MCF 10A (cell line): ENCODE data around the gene SERPINA1. TPM values are rescaled to one million over a fixed set of nuclear protein-coding genes. Genes with fewer than 3 reads are reported as not detected.

ENCODE experiments used
- BruUV-seq: library from RNA; stranded (reverse); fragments of 400-500 nt; replicated peaks from 2 replicates; lab custom pipeline; 2021; lab: Mats Ljungman, UMichigan
- CTCF ChIA-PET: fragments of 300-600 bp; sonication (Branson Sonifier 250); formaldehyde crosslinking; extraction: SDS; loops from one replicate; lab custom pipeline; 2021; ENCODE audit warnings: antibody characterized with exemption, inconsistent platforms; lab: Yijun Ruan, JAX
- POLR2A ChIA-PET: fragments of 300-600, 350-650 bp; sonication (Branson Sonifier 250); formaldehyde crosslinking; extraction: SDS; loops from one replicate; lab custom pipeline; 2020; ENCODE audit warnings: antibody characterized with exemption, inconsistent platforms; lab: Yijun Ruan, JAX
- DNase-seq: peaks from one replicate; pipeline ENCODE4 v3.0.0-alpha.2; 2018; ENCODE audit not compliant: unreplicated experiment
- H3K27ac Mint-ChIP-seq: one replicate; pipeline ENCODE4 v1.8.0; 2022; ENCODE audit warnings: mild to moderate bottlenecking, low read depth, mixed read lengths; ENCODE audit not compliant: unreplicated experiment
- H3K27me3 Mint-ChIP-seq: one replicate; pipeline ENCODE4 v1.8.0; 2022; ENCODE audit warnings: mixed read lengths; ENCODE audit not compliant: insufficient read depth, unreplicated experiment
- H3K36me3 Mint-ChIP-seq: one replicate; pipeline ENCODE4 v1.8.0; 2022; ENCODE audit warnings: mild to moderate bottlenecking, moderate library complexity, mixed read lengths; ENCODE audit not compliant: insufficient read depth, unreplicated experiment
- H3K4me1 Mint-ChIP-seq: one replicate; pipeline ENCODE4 v1.8.0; 2022; ENCODE audit warnings: mixed read lengths; ENCODE audit not compliant: insufficient read depth, unreplicated experiment
- H3K4me3 Mint-ChIP-seq: one replicate; pipeline ENCODE4 v1.8.0; 2022; ENCODE audit warnings: mild to moderate bottlenecking, moderate library complexity, mixed read lengths; ENCODE audit not compliant: unreplicated experiment
- H3K9me3 Mint-ChIP-seq: one replicate; pipeline ENCODE4 v1.8.0; 2022; ENCODE audit warnings: mixed read lengths; ENCODE audit not compliant: unreplicated experiment
- CTCF ChIP-seq: fragments of 200-600 bp; IDR thresholded peaks from one replicate; pipeline ENCODE4 v1.8.0; 2022; ENCODE audit warnings: antibody characterized with exemption, mild to moderate bottlenecking; ENCODE audit not compliant: unreplicated experiment
- intact Hi-C: fragments of 100-400 bp; cut with micrococcal nuclease; formaldehyde crosslinking; loops from 2 replicates; pipeline ENCODE4 v1.14.1; 2022
- total RNA-seq: library from RNA; stranded (reverse); gene quantifications from 2 replicates; pipeline ENCODE4 v1.2.3, GENCODE V29; 2022

Gene SERPINA1
- total RNA-seq, 1 experiment from 2014 or later: 42.5 TPM

- no peak for DNase-seq
- intact Hi-C loops: no loop called here
- ChIA-PET CTCF (interaction anchor here (0.7 kb wide), 1 partner anchor 330 kb away, joined by 3 read pairs; no protein-coding TSS in a partner anchor), POLR2A (no interaction called here)
- TF ChIP-seq CTCF: no peak
- BruUV-seq: no TSS peak
- H3K27ac Mint-ChIP-seq: no peak overlapping the region
- H3K4me3 Mint-ChIP-seq: no peak overlapping the region
- H3K9me3 Mint-ChIP-seq: no peaks in the 10 kb centered on the region
- H3K36me3 Mint-ChIP-seq: no peaks in the 10 kb centered on the region
- H3K27me3 Mint-ChIP-seq: no peaks in the 10 kb centered on the region
- peaks cover 3% of the 10 kb centered on the region for H3K4me1 Mint-ChIP-seq
These were observed 22.8 kb downstream of the SERPINA1 start for GRCh38 chr14:94365624-94366023.

DNA sequence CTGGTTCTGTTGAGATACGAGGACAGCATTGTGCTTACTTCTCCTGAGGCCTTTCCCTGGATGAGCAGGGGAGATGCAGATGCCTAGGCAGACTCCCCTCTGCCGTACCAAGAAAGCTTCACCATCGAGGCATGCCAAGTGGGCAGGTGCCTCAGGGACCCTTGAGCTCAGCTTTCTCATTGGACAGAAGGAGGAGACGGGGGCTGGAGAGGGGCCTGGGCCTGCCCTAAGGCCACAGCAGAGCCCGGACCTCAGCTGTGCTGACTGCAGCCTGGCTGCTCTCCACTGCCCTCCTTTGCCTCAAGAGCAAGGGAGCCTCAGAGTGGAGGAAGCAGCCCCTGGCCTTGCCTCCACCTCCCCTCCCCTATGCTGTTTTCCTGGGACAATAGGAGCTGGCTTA, 23.4 kb downstream of the SERPINA1 start:
- DNase-seq: no peak
- Mint-ChIP-seq H3K27me3 (no peaks in the 10 kb centered on the region), H3K9me3 (no peaks in the 10 kb centered on the region), H3K4me1 (peaks cover 10% of the 10 kb centered on the region), H3K36me3 (no peaks in the 10 kb centered on the region), H3K4me3 (no peak overlapping the region), H3K27ac (no peak overlapping the region)
- POLR2A ChIA-PET: no interaction called here
- CTCF ChIA-PET: interaction anchor here (0.7 kb wide), 1 partner anchor 330 kb away, joined by 3 read pairs; no protein-coding TSS in a partner anchor
- no TSS peak for BruUV-seq
- no peak for TF ChIP-seq CTCF
- intact Hi-C loops: no loop called here

DNA sequence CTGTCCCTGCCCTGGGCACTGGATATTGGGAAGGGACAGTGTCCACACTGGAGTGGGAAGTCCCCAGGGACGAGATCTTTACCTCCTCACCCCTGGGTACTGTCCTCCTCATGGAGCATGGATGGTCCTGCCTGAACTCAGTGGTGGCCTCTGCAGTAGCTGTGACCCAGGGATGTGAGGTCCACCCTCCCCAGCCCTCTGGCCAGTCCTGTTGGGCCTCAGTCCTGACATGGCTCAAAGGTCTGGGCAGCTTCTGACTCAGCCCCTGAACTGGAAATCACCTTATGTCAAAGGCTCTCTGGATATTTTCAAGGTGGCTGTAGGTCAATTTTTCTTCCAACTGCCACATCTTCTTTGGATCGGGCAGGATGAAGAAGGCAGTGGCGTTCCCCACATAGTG, 24.4 kb downstream of the SERPINA1 start:
- Mint-ChIP-seq H3K4me1 (peaks cover 11% of the 10 kb centered on the region), H3K27me3 (no peaks in the 10 kb centered on the region), H3K36me3 (no peaks in the 10 kb centered on the region), H3K4me3 (no peak overlapping the region), H3K27ac (no peak overlapping the region), H3K9me3 (no peaks in the 10 kb centered on the region)
- DNase-seq: no peak
- BruUV-seq: no TSS peak
- ChIA-PET POLR2A (no interaction called here), CTCF (interaction anchor here (0.5 to 0.6 kb wide), 2 partner anchors 33 to 296 kb away, joined by 3 to 4 read pairs; no protein-coding TSS in a partner anchor)
- intact Hi-C loops: no loop called here
- TF ChIP-seq CTCF: no peak

DNA sequence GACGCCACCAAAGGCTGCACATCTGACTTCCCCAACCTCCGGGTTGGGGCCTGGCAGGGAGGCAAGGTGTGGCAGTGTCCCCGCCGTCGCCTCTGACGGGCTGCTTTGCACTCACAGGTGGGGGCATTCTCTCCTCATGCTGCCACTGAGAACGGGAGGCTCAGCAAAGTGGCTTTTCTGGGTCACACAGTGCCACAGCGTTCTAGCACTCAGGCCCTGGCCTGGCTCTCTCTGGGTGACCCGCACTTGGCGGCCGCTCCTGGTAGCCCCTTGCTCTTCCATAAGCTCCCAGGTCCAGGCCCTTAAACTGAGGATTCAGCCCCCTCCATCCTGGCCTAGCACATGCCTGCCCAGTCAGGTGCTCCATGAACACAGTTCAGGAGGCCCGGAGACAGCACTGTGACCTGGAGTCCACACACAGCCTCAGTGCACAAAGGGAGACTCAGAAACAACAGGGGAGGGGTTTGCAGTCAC, 25.2 kb downstream of the SERPINA1 start:
- no peak overlapping the region for H3K4me3 Mint-ChIP-seq
- H3K9me3 Mint-ChIP-seq: no peaks in the 10 kb centered on the region
- ChIA-PET CTCF (no interaction called here), POLR2A (no interaction called here)
- no peak for TF ChIP-seq CTCF
- no peak for DNase-seq
- no TSS peak for BruUV-seq
- intact Hi-C loops: no loop called here
- no peaks in the 10 kb centered on the region for H3K36me3 Mint-ChIP-seq
- no peak overlapping the region for H3K27ac Mint-ChIP-seq
- peaks cover 11% of the 10 kb centered on the region for H3K4me1 Mint-ChIP-seq
- no peaks in the 10 kb centered on the region for H3K27me3 Mint-ChIP-seq
